ENCODE data around the gene OSBP2. TPM values are rescaled to one million over a fixed set of nuclear protein-coding genes. Genes with fewer than 3 reads are reported as not detected.
A peak's percentile ranks its signal among the peaks of the same experiment; 100 is the strongest.

The OSBP2 gene
- total and polyA plus RNA-seq, 10 donors, result 0.38 to 41.4 (median 6.5) TPM

DNA sequence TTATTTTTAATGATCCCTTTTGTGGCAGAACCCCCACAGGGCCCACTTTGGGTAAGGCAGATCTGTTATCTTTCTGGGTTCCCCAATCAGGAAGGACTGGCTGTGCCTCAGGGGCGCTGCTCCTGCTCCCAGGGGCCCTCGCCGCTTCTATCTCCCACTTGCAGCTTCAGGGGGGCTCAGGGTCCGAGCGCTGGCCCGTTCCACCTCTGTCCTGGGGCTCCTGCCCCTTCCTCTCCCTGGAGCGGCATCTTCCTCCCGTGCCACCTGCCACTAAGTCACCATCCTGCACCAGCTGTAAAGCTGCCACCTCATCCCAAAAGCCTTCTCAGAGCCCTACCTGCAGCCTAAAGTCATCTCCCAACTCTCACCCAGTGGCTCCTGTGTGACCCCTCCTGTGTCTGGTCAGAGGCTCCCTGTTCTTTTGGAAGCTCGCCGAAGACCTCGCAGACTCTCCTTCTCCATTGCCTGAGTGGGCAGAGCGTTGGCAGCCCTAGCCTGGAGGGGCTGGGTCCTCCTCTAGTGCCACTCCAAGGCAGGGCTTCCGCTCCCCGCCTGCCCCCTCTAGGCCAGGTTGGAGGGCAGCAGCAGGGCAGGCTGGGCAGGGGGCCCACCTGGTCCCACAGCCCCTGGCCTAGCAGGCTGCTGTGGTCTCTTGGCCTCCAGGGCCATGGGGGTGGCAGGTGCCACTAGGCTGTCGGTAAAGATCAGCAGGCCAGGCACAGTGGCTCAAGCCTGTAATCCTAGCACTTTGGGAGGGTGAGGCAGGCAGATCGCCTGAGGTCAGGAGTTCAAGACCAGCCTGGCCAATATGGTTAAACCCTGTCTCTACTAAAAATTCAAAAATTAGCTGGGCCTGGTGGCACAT is 167.2 kb downstream of the OSBP2 start:
- intact Hi-C loops (cut with DNase I; ENCODE audit: low total_unique reads), result no loop called here

DNA sequence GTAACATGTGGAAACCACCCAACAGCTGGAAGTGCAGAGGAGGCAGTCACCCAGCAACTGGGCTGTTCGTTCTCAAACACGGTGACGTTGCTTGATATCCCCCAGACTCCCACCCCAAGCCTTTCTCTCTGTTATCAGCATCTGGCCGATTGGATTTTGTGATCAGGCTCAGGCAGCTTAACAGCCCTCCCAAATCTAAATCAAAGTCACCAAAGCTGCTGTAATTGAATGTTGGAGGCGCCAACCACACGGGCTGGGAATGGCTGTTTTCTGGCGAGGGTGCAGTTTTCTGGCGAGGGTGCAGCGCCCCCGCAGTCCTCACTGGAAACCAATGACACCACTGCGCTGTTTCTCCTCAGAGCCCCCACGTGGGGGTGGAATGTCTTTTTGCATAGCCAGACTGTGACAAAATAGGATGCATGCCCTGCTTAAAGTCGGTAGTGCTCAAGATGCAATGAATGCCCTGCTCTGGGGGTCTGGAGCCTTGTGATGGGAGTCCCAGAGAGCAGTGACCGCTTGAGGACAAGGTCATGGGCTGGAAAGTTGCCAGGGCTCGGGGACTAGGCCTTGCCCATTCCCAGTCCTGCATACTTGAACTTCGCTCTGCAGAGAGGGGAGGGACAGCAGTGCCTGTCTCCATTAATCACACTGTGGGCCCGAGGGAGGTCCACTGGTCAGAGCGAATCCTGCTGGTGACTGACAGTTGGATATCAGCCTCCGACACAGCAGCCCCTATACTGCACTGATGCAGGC is 168.6 kb downstream of the OSBP2 start:
- peak; percentile 25 for DNase-seq
- peaks cover 0 to 5% (median 0%) of the 10 kb centered on the region in 7 donors for H3K27me3 ChIP-seq (replicated peaks in 1 of 7)
- H3K9me3 ChIP-seq, result no peaks in the 10 kb centered on the region
- H3K27ac ChIP-seq, result no peak overlapping the region
- no peak for TF ChIP-seq POLR2AphosphoS5 (IDR thresholded peaks at IDR 0.05)
- TF ChIP-seq POLR2A (IDR thresholded peaks at IDR 0.05), result no peak
- TF ChIP-seq, protein P1, sequence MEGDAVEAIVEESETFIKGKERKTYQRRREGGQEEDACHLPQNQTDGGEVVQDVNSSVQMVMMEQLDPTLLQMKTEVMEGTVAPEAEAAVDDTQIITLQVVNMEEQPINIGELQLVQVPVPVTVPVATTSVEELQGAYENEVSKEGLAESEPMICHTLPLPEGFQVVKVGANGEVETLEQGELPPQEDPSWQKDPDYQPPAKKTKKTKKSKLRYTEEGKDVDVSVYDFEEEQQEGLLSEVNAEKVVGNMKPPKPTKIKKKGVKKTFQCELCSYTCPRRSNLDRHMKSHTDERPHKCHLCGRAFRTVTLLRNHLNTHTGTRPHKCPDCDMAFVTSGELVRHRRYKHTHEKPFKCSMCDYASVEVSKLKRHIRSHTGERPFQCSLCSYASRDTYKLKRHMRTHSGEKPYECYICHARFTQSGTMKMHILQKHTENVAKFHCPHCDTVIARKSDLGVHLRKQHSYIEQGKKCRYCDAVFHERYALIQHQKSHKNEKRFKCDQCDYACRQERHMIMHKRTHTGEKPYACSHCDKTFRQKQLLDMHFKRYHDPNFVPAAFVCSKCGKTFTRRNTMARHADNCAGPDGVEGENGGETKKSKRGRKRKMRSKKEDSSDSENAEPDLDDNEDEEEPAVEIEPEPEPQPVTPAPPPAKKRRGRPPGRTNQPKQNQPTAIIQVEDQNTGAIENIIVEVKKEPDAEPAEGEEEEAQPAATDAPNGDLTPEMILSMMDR (IDR thresholded peaks at IDR 0.05 in 8 of 11, conservative IDR thresholded peaks at IDR 0.05 in 3 of 11), result no peak
- intact Hi-C loops (cut with DNase I; ENCODE audit: low total_unique reads), result no loop called here
- H3K4me1 ChIP-seq, result no peaks in the 10 kb centered on the region
- no peak overlapping the region for H3K4me3 ChIP-seq
- WGBS, 5 donors, result 72 to 78% (median 73%) methylated on average over 19 of the region's 19 CpGs
- no peaks in the 10 kb centered on the region for H3K36me3 ChIP-seq

More for the DNA sequence above, 167.2 kb downstream of the OSBP2 start:
- 76 to 89% (median 84%) methylated on average over 13 to 16 of the region's 16 CpGs for WGBS, 5 donors
- H3K27me3 ChIP-seq (replicated peaks in 1 of 7), result peaks cover 0 to 5% (median 0%) of the 10 kb centered on the region in 7 donors
- TF ChIP-seq POLR2AphosphoS5 (IDR thresholded peaks at IDR 0.05) (no peak), POLR2A (IDR thresholded peaks at IDR 0.05) (no peak)
- peak; percentile 39 for DNase-seq
- no peak overlapping the region for H3K4me3 ChIP-seq
- no peaks in the 10 kb centered on the region for H3K9me3 ChIP-seq
- no peaks in the 10 kb centered on the region for H3K36me3 ChIP-seq
- H3K4me1 ChIP-seq, result no peaks in the 10 kb centered on the region
- H3K27ac ChIP-seq, result no peak overlapping the region

DNA sequence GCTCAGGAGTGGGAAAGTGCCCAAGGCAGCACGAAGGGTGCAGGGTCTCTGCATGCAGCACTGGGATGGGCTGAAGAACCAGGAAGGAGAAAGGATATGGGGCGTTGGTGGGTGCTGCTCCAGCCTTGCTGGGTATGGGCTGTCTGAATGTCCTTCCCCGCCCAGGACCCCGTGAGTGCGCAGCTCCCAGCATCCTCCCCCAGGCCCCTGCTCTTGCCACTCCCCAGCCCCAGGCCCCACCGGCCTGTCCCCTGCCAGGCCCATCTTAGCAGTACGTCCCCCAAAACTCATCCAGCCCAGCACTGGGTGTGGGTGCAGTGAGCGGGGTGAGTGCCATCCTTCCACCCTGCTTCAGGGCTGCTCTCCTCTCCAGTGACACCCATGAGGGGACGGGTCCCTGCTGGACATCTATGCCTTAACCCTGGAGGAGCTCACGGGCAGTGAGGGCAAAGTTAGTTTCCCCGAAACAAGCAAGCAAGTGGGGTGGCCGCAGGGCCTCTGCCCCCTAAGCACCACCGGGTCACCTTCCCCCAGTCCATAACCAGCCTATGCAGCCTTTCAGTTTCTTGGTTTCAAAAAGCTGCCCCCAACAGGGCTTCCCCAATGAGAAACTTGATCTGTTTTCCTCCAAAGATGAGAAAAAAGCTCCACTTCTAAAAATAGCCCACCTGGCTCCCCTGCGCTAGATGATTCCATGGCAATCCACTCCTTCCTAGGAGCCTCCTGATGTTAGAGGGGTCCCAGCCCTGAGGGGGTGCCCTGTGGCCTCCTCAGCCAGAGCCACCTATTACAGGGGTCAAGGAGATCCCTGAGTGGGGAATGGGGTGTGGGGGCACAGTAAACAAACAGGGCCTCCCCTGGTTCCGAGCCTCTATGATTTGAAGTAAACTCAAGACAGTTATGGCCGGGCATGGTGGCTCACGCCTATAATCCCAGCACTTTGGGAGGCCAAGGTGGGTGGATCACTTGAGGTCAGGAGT is 170.1 kb downstream of the OSBP2 start:
- peaks cover 0 to 5% (median 0%) of the 10 kb centered on the region in 7 donors for H3K27me3 ChIP-seq (replicated peaks in 1 of 7)
- no peaks in the 10 kb centered on the region for H3K9me3 ChIP-seq
- H3K4me1 ChIP-seq, result no peaks in the 10 kb centered on the region
- 91 to 99% (median 94%) methylated on average over 13 to 17 of the region's 17 CpGs for WGBS, 5 donors
- no peaks in the 10 kb centered on the region for H3K36me3 ChIP-seq
- no peak overlapping the region for H3K4me3 ChIP-seq
- intact Hi-C loops (cut with DNase I; ENCODE audit: low total_unique reads), result no loop called here
- TF ChIP-seq POLR2A (IDR thresholded peaks at IDR 0.05) (no peak), POLR2AphosphoS5 (IDR thresholded peaks at IDR 0.05) (no peak)
- TF ChIP-seq, protein P1 (IDR thresholded peaks at IDR 0.05 in 8 of 11, conservative IDR thresholded peaks at IDR 0.05 in 3 of 11), result no peak
- peak; percentile 31 for DNase-seq
- H3K27ac ChIP-seq, result no peak overlapping the region

DNA sequence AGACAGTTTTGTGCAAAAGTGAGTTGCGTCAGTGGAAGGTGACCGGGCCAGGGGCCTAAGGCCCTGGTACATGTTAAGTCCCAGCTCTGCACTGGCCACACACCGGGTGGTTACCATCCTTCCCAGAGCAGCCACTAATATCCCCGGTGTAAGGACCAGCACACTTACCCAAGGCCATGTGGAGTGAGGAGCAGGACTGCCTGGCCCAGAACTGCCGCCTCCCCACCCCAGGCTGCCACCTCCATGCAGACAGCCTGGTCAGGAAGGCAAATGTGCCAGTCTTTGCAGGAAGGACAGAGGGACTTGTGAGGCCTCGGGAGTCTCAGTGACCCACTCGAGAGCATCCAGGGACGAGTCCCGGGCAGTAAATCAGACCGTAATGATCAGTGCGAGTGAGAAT is 171.0 kb downstream of the OSBP2 start:
- Histone ChIP-seq H3K4me3 (no peak overlapping the region), H3K9me3 (no peaks in the 10 kb centered on the region), H3K27ac (no peak overlapping the region), H3K36me3 (peaks cover 0 to 4% (median 0%) of the 10 kb centered on the region in 6 donors), H3K27me3 (replicated peaks in 1 of 7) (peaks cover 0 to 5% (median 0%) of the 10 kb centered on the region in 7 donors), H3K4me1 (no peaks in the 10 kb centered on the region)
- no peak for TF ChIP-seq POLR2A (IDR thresholded peaks at IDR 0.05)
- TF ChIP-seq, protein P1 (IDR thresholded peaks at IDR 0.05 in 8 of 11, conservative IDR thresholded peaks at IDR 0.05 in 3 of 11), result no peak
- no peak for TF ChIP-seq POLR2AphosphoS5 (IDR thresholded peaks at IDR 0.05)
- DNase-seq, result peak; percentile 42
- intact Hi-C loops (cut with DNase I; ENCODE audit: low total_unique reads), result no loop called here
- 87 to 99% (median 92%) methylated on average over 10 to 11 of the region's 11 CpGs for WGBS, 5 donors
